ENCODE data around the gene AMDHD2. TPM values are rescaled to one million over a fixed set of nuclear protein-coding genes. Genes with fewer than 3 reads are reported as not detected.
"Not testable (repeated sequence)": the region's sequence is repeated elsewhere in the genome, so short reads cannot be mapped to it uniquely, and the experiment has no call there.

AMDHD2 gene
- polyA plus RNA-seq, 1 donor from 2014 or later: 22.2 TPM

- peaks cover 2 to 8% (median 6%) of the 10 kb centered on the region in 3 donors for H3K4me1 Mint-ChIP-seq
- H3K36me3 Mint-ChIP-seq: no peaks in the 10 kb centered on the region
- peak overlapping the region in 1 of 4 donors; percentile 85 for H3K4me3 Mint-ChIP-seq
- H3K27ac Mint-ChIP-seq: peak overlapping the region in 1 of 3 donors; percentile 80
- peaks cover 10% of the 10 kb centered on the region for H3K27me3 Mint-ChIP-seq
- no peaks in the 10 kb centered on the region for H3K9me3 Mint-ChIP-seq
Observed at GRCh38 chr16:2477327-2477726, 42.8 kb upstream of the AMDHD2 start.

GRCh38 chr16:2478279-2478678 lies 41.9 kb upstream of the AMDHD2 start:
- Mint-ChIP-seq H3K27ac (no peak overlapping the region), H3K4me1 (peaks cover 2 to 6% (median 6%) of the 10 kb centered on the region in 3 donors)

GRCh38 chr16:2479996-2480395 lies 40.2 kb upstream of the AMDHD2 start:
- H3K4me3 Mint-ChIP-seq: peak overlapping the region in 1 of 4 donors; percentile 57
- H3K4me1 Mint-ChIP-seq, H3K27ac Mint-ChIP-seq, H3K9me3 Mint-ChIP-seq, H3K27me3 Mint-ChIP-seq, H3K36me3 Mint-ChIP-seq: not testable (repeated sequence)

More at GRCh38 chr16:2478279-2478678, 41.9 kb upstream of the AMDHD2 start:
- Mint-ChIP-seq H3K27me3 (peaks cover 2% of the 10 kb centered on the region), H3K36me3 (no peaks in the 10 kb centered on the region), H3K9me3 (no peaks in the 10 kb centered on the region), H3K4me3 (peak overlapping the region in 2 of 4 donors; percentile 29 to 40)

GRCh38 chr16:2480948-2481347 lies 39.2 kb upstream of the AMDHD2 start:
- Mint-ChIP-seq H3K9me3 (no peaks in the 10 kb centered on the region), H3K36me3 (no peaks in the 10 kb centered on the region), H3K4me3 (no peak overlapping the region), H3K27ac (peak overlapping the region in 1 of 3 donors; percentile 14), H3K4me1 (peaks cover 3 to 6% (median 4%) of the 10 kb centered on the region in 3 donors), H3K27me3 (no peaks in the 10 kb centered on the region)

- H3K36me3 Mint-ChIP-seq: no peaks in the 10 kb centered on the region
- no peak overlapping the region for H3K27ac Mint-ChIP-seq
- H3K4me1 Mint-ChIP-seq: peaks cover 4 to 6% (median 5%) of the 10 kb centered on the region in 3 donors
- H3K27me3 Mint-ChIP-seq: no peaks in the 10 kb centered on the region
- H3K4me3 Mint-ChIP-seq: no peak overlapping the region
- H3K9me3 Mint-ChIP-seq: no peaks in the 10 kb centered on the region
Observed at GRCh38 chr16:2481676-2482075, 38.5 kb upstream of the AMDHD2 start.

GRCh38 chr16:2482249-2482648 lies 37.9 kb upstream of the AMDHD2 start:
- Mint-ChIP-seq H3K36me3 (peaks cover 3% of the 10 kb centered on the region), H3K27me3 (peaks cover under 1% of the 10 kb centered on the region), H3K4me1 (peaks cover 4 to 9% (median 7%) of the 10 kb centered on the region in 3 donors), H3K9me3 (no peaks in the 10 kb centered on the region), H3K27ac (peak overlapping the region in 1 of 3 donors; percentile 85), H3K4me3 (no peak overlapping the region)

- Mint-ChIP-seq H3K4me3 (no peak overlapping the region), H3K4me1 (peaks cover 7 to 12% (median 11%) of the 10 kb centered on the region in 3 donors), H3K27ac (peak overlapping the region in 1 of 3 donors; percentile 85), H3K27me3 (peaks cover 2% of the 10 kb centered on the region), H3K9me3 (no peaks in the 10 kb centered on the region), H3K36me3 (peaks cover 5% of the 10 kb centered on the region)
Observed at GRCh38 chr16:2482708-2483534, 37.2 kb upstream of the AMDHD2 start.

- no peaks in the 10 kb centered on the region for H3K9me3 Mint-ChIP-seq
- H3K36me3 Mint-ChIP-seq: peaks cover 5% of the 10 kb centered on the region
- H3K27ac Mint-ChIP-seq: peak overlapping the region in 2 of 3 donors; percentile 7 to 71
- H3K4me1 Mint-ChIP-seq: peaks cover 7 to 12% (median 11%) of the 10 kb centered on the region in 3 donors
- H3K4me3 Mint-ChIP-seq: peak overlapping the region in 1 of 4 donors; percentile 44
- H3K27me3 Mint-ChIP-seq: peaks cover 2% of the 10 kb centered on the region
Observed at GRCh38 chr16:2483939-2484897, 36.0 kb upstream of the AMDHD2 start.

GRCh38 chr16:2484898-2485508 lies 35.2 kb upstream of the AMDHD2 start:
- Mint-ChIP-seq H3K4me1 (peaks cover 7 to 12% (median 11%) of the 10 kb centered on the region in 3 donors), H3K27ac (peak overlapping the region in 1 of 3 donors; percentile 71), H3K9me3 (no peaks in the 10 kb centered on the region), H3K27me3 (peaks cover 2% of the 10 kb centered on the region), H3K36me3 (peaks cover 5% of the 10 kb centered on the region), H3K4me3 (peak overlapping the region in 2 of 4 donors; percentile 8 to 44)

- H3K9me3 Mint-ChIP-seq: no peaks in the 10 kb centered on the region
- H3K4me1 Mint-ChIP-seq: peaks cover 7 to 12% (median 11%) of the 10 kb centered on the region in 3 donors
- peaks cover 2% of the 10 kb centered on the region for H3K27me3 Mint-ChIP-seq
- peak overlapping the region in 1 of 4 donors; percentile 73 for H3K4me3 Mint-ChIP-seq
- no peak overlapping the region for H3K27ac Mint-ChIP-seq
- peaks cover 5% of the 10 kb centered on the region for H3K36me3 Mint-ChIP-seq
Observed at GRCh38 chr16:2485811-2486507, 34.2 kb upstream of the AMDHD2 start.

GRCh38 chr16:2486645-2487516 lies 33.3 kb upstream of the AMDHD2 start:
- Mint-ChIP-seq H3K9me3 (no peaks in the 10 kb centered on the region), H3K36me3 (peaks cover 5% of the 10 kb centered on the region), H3K4me1 (peaks cover 7 to 12% (median 11%) of the 10 kb centered on the region in 3 donors), H3K4me3 (peak overlapping the region; percentile 0 to 73 (median 70)), H3K27me3 (peaks cover 2% of the 10 kb centered on the region), H3K27ac (peak overlapping the region; percentile 15 to 89 (median 89))

- Mint-ChIP-seq H3K4me1 (peaks cover 7 to 12% (median 11%) of the 10 kb centered on the region in 3 donors), H3K9me3 (no peaks in the 10 kb centered on the region), H3K27me3 (peaks cover 2% of the 10 kb centered on the region), H3K27ac (peak overlapping the region; percentile 15 to 89 (median 89)), H3K4me3 (peak overlapping the region in 3 of 4 donors; percentile 0 to 73 (median 68)), H3K36me3 (peaks cover 5% of the 10 kb centered on the region)
Observed at GRCh38 chr16:2487517-2487842, 32.7 kb upstream of the AMDHD2 start.

- Mint-ChIP-seq H3K4me1 (peaks cover 7 to 12% (median 11%) of the 10 kb centered on the region in 3 donors), H3K27ac (no peak overlapping the region), H3K9me3 (no peaks in the 10 kb centered on the region), H3K36me3 (peaks cover 5% of the 10 kb centered on the region), H3K4me3 (peak overlapping the region in 1 of 4 donors; percentile 55), H3K27me3 (peaks cover 2% of the 10 kb centered on the region)
Observed at GRCh38 chr16:2487903-2488531, 32.2 kb upstream of the AMDHD2 start.

Data from IgD-negative memory B cell (primary cell).